HepG2 (cell line): Measurements from ENCODE around the gene IZUMO4. TPM values are rescaled to one million over a fixed set of nuclear protein-coding genes. Genes with fewer than 3 reads are reported as not detected.

Source experiments
- CAMTA2 ChIP-seq: sonication (generic); formaldehyde crosslinking; IDR thresholded peaks from 2 replicates; pipeline ENCODE4 v1.4.0; 2020; ENCODE audit warnings: mild to moderate bottlenecking, missing genetic modification reagents, borderline replicate concordance
- CBFB ChIP-seq: sonication (generic); formaldehyde crosslinking; IDR thresholded peaks from 2 replicates; pipeline ENCODE4 v1.4.0; 2020; ENCODE audit warnings: missing genetic modification reagents
- E2F5 ChIP-seq: sonication (generic); formaldehyde crosslinking; conservative IDR thresholded peaks from 2 replicates; pipeline ENCODE4 v1.4.0; 2020; ENCODE audit warnings: missing genetic modification reagents
- ELF1 ChIP-seq: sonication (generic); formaldehyde crosslinking; IDR thresholded peaks from 2 replicates; pipeline ENCODE4 v1.4.0; 2020; ENCODE audit warnings: missing genetic modification reagents
- MAF1 ChIP-seq: sonication (generic); formaldehyde crosslinking; IDR thresholded peaks from 2 replicates; pipeline ENCODE4 v1.5.0; 2020; ENCODE audit warnings: missing genetic modification reagents, borderline replicate concordance
- MIXL1 ChIP-seq: IDR thresholded peaks from 2 replicates; pipeline ENCODE4 v1.6.1; 2016
- MYC ChIP-seq: sonication (generic); formaldehyde crosslinking; IDR thresholded peaks from 2 replicates; pipeline ENCODE4 v1.9.0; 2021; ENCODE audit warnings: missing genetic modification reagents, borderline replicate concordance
- MYPOP ChIP-seq: sonication (generic); formaldehyde crosslinking; IDR thresholded peaks from 2 replicates; pipeline ENCODE4 v1.8.1; 2023; ENCODE audit warnings: mild to moderate bottlenecking, moderate library complexity, missing genetic modification reagents
- NKX3-1 ChIP-seq: sonication (generic); formaldehyde crosslinking; IDR thresholded peaks from 2 replicates; pipeline ENCODE4 v1.5.0; 2020; ENCODE audit warnings: missing genetic modification reagents
- NR2F6 ChIP-seq, 2 experiments: IDR thresholded peaks; 2 replicates each; pipeline ENCODE4 v1.6.1; 2016; ENCODE audit warnings: antibody characterized with exemption in 1 of 2, mild to moderate bottlenecking in 1 of 2
- PAX8 ChIP-seq: sonication (generic); formaldehyde crosslinking; IDR thresholded peaks from 2 replicates; pipeline ENCODE4 v1.8.0; 2022; ENCODE audit warnings: mild to moderate bottlenecking, missing genetic modification reagents, borderline replicate concordance
- PHF21A ChIP-seq: sonication (generic); formaldehyde crosslinking; IDR thresholded peaks from 2 replicates; pipeline ENCODE4 v1.5.0; 2020; ENCODE audit warnings: mild to moderate bottlenecking, missing genetic modification reagents
- PLRG1 ChIP-seq: fragments of 450-650 bp; conservative IDR thresholded peaks from 2 replicates; pipeline ENCODE4 v1.6.1; 2016
- RBM22 ChIP-seq: fragments of 200-400 bp; formaldehyde crosslinking; optimal IDR thresholded peaks from 2 replicates; pipeline ENCODE3; 2017; ENCODE audit warnings: mild to moderate bottlenecking, low read length, moderate library complexity
- RXRA ChIP-seq: sonication (generic); formaldehyde crosslinking; IDR thresholded peaks from 2 replicates; pipeline ENCODE4 v1.5.1; 2020; ENCODE audit warnings: missing genetic modification reagents
- SATB2 ChIP-seq: sonication (generic); formaldehyde crosslinking; IDR thresholded peaks from 2 replicates; pipeline ENCODE4 v1.5.0; 2020; ENCODE audit warnings: missing genetic modification reagents
- SMAD3 ChIP-seq: sonication (generic); formaldehyde crosslinking; IDR thresholded peaks from 2 replicates; pipeline ENCODE4 v1.4.0; 2020; ENCODE audit warnings: missing genetic modification reagents
- TSC22D2 ChIP-seq: sonication (generic); formaldehyde crosslinking; IDR thresholded peaks from 2 replicates; pipeline ENCODE4 v1.5.1; 2020; ENCODE audit warnings: missing genetic modification reagents, mild to moderate bottlenecking, borderline replicate concordance
- U2AF2 ChIP-seq: fragments of 200-400 bp; formaldehyde crosslinking; IDR thresholded peaks from 2 replicates; pipeline ENCODE4 v1.6.1; 2017; ENCODE audit warnings: low read depth, mild to moderate bottlenecking, low read length
- WIZ ChIP-seq: sonication (generic); formaldehyde crosslinking; IDR thresholded peaks from 2 replicates; pipeline ENCODE4 v1.5.1; 2020; ENCODE audit warnings: mild to moderate bottlenecking, missing genetic modification reagents
- XBP1 ChIP-seq: sonication (generic); formaldehyde crosslinking; IDR thresholded peaks from 2 replicates; pipeline ENCODE4 v1.5.0; 2020; ENCODE audit warnings: missing genetic modification reagents
- ZBTB7B ChIP-seq: sonication (generic); formaldehyde crosslinking; IDR thresholded peaks from 2 replicates; pipeline ENCODE4 v1.4.0; 2020; ENCODE audit warnings: missing genetic modification reagents
- ZEB1 ChIP-seq: IDR thresholded peaks from 2 replicates; pipeline ENCODE4 v1.6.1; 2012; ENCODE audit warnings: mild to moderate bottlenecking, low read depth, inconsistent platforms; ENCODE audit not compliant: insufficient replicate concordance
- ZNF709 ChIP-seq: sonication (generic); formaldehyde crosslinking; IDR thresholded peaks from 2 replicates; pipeline ENCODE4 v1.5.0; 2020; ENCODE audit warnings: mild to moderate bottlenecking, missing genetic modification reagents
- ZSCAN31 ChIP-seq: sonication (generic); formaldehyde crosslinking; IDR thresholded peaks from 2 replicates; pipeline ENCODE4 v1.5.0; 2020; ENCODE audit warnings: low read depth, mild to moderate bottlenecking, missing genetic modification reagents
- polyA plus RNA-seq, 8 experiments: library from polyadenylated mRNA; depleted of rRNA in 3 of 8; stranded (reverse) in 7 of 8; unstranded in 1 of 8; fragments of >200 nt; fragmentation: Illumina TruSeq in 4 of 8; extraction: Trizol in 4 of 8; gene quantifications; 2 replicates each; pipeline versions ENCODE4 v1.2.1 to v1.2.3, GENCODE V29; 2011 to 2016; ENCODE audit warnings: low read depth in 4 of 8, missing spikeins in 1 of 8, mixed read lengths in 1 of 8; ENCODE audit not compliant: insufficient read depth in 1 of 8
- total RNA-seq, 5 experiments: library from RNA; depleted of rRNA; stranded (reverse); fragments of >200 nt; fragmentation: Illumina TruSeq; extraction: Trizol; gene quantifications; 2 replicates each; pipeline ENCODE4 v1.2.3, GENCODE V29; 2016; ENCODE audit warnings: low read depth in 1 of 5
- TF ChIP-seq, protein P1 (sequence below): sonication (generic); formaldehyde crosslinking; IDR thresholded peaks from 2 replicates; pipeline ENCODE4 v1.4.0; 2020; ENCODE audit warnings: missing genetic modification reagents
- TF ChIP-seq, protein P2 (sequence below): sonication (generic); formaldehyde crosslinking; IDR thresholded peaks from 2 replicates; pipeline ENCODE4 v1.4.0; 2020; ENCODE audit warnings: mild to moderate bottlenecking, missing genetic modification reagents

Gene IZUMO4
- total and polyA plus RNA-seq, 2 of the 13 experiments (the other 11 are each of a cell fraction or from before 2014, with no cell fraction given), result 0.77 to 3.9 TPM

DNA sequence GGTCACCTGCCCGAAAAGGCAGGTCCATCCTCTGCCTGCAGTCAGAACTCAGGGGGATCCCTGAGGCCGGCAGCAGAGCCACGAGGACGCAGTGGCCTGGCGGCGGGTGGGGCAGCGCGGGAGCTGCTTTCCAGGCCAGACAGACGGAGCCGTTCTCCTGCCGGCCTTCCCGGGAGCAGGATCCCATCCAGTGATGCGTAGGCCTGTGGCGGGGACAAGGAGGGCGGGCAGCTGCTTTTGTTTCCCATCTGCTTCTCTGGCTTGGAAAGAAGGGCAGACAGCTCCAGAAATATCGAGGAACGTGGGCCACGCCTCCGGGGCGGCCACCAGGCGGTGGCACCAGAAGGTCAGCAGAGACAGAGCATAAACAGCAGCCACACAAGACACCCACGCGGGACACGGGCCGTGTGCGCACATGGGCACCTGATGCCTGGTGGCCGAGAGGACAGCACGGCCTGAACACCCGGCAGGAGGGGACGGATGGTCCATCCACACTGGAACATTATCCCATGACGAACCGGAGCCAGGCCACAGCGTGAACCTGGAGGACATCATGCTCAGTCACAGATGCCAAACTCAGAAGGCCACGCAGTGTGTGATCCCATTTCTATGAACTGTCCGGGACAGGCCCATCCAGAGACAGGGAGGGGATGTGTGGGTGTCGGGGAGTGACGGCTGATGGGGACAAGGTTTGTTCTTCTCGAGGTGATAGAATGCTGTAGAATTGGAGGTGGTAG lies 31.8 kb upstream of the IZUMO4 start (continued):
- TF ChIP-seq XBP1 (CRISPR knock-in tag) (no peak), CAMTA2 (CRISPR knock-in tag) (no peak), CBFB (CRISPR knock-in tag) (no peak), MIXL1 (no peak), PHF21A (peak; percentile 40), SATB2 (no peak), RBM22 (no peak), NR2F6 (IDR thresholded peaks at IDR 0.05) (no peak), NR2F6 (CRISPR knock-in tag; IDR thresholded peaks at IDR 0.05) (no peak), MYC (CRISPR knock-in tag) (peak; percentile 63), WIZ (CRISPR knock-in tag) (no peak), U2AF2 (no peak), NKX3-1 (no peak; the same call in 1 of the 2 replicates), PLRG1 (no peak), RXRA (CRISPR knock-in tag) (peak; percentile 45; the same call in 1 of the 2 replicates), SMAD3 (CRISPR knock-in tag) (no peak), ZNF709 (no peak), TSC22D2 (no peak), ZEB1 (no peak), PAX8 (no peak), MAF1 (CRISPR knock-in tag) (no peak), ZSCAN31 (CRISPR knock-in tag) (0 out of 2 replicates have a peak, but pooled peaks have one; percentile 50), ZBTB7B (peak; percentile 54; the same call in 1 of the 2 replicates), ELF1 (peak; percentile 6; the same call in 1 of the 2 replicates), MYPOP (CRISPR knock-in tag) (no peak), E2F5 (no peak)
- TF ChIP-seq, protein P1, sequence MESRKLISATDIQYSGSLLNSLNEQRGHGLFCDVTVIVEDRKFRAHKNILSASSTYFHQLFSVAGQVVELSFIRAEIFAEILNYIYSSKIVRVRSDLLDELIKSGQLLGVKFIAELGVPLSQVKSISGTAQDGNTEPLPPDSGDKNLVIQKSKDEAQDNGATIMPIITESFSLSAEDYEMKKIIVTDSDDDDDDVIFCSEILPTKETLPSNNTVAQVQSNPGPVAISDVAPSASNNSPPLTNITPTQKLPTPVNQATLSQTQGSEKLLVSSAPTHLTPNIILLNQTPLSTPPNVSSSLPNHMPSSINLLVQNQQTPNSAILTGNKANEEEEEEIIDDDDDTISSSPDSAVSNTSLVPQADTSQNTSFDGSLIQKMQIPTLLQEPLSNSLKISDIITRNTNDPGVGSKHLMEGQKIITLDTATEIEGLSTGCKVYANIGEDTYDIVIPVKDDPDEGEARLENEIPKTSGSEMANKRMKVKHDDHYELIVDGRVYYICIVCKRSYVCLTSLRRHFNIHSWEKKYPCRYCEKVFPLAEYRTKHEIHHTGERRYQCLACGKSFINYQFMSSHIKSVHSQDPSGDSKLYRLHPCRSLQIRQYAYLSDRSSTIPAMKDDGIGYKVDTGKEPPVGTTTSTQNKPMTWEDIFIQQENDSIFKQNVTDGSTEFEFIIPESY (CRISPR knock-in tag), result no peak; the same call in 1 of the 2 replicates
- TF ChIP-seq, protein P2, sequence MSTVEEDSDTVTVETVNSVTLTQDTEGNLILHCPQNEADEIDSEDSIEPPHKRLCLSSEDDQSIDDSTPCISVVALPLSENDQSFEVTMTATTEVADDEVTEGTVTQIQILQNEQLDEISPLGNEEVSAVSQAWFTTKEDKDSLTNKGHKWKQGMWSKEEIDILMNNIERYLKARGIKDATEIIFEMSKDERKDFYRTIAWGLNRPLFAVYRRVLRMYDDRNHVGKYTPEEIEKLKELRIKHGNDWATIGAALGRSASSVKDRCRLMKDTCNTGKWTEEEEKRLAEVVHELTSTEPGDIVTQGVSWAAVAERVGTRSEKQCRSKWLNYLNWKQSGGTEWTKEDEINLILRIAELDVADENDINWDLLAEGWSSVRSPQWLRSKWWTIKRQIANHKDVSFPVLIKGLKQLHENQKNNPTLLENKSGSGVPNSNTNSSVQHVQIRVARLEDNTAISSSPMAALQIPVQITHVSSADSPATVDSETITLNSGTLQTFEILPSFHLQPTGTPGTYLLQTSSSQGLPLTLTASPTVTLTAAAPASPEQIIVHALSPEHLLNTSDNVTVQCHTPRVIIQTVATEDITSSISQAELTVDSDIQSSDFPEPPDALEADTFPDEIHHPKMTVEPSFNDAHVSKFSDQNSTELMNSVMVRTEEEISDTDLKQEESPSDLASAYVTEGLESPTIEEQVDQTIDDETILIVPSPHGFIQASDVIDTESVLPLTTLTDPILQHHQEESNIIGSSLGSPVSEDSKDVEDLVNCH, result no peak
